ENCODE results near the gene CNGB1. TPM values are rescaled to one million over a fixed set of nuclear protein-coding genes. Genes with fewer than 3 reads are reported as not detected.

The CNGB1 gene
- total and polyA plus RNA-seq, 2 of the 13 experiments (the other 11 are each of a cell fraction or from before 2014, with no cell fraction given): 0.02 to 0.15 TPM

GRCh38 chr16:58000706-58001676 is 30.1 kb upstream of the CNGB1 start, which contains the start of gene USB1 (continued):
- TF ChIP-seq RERE (CRISPR knock-in tag; IDR thresholded peaks at IDR 0.05; ENCODE audit: low read depth) (0 out of 2 replicates have a peak, but pooled peaks have one; percentile 26), AKNA (CRISPR knock-in tag; IDR thresholded peaks at IDR 0.05; ENCODE audit: borderline replicate concordance) (0 out of 2 replicates have a peak, but pooled peaks have one; percentile 10), IRX3 (CRISPR knock-in tag; IDR thresholded peaks at IDR 0.05; ENCODE audit: borderline replicate concordance, low read depth) (no peak), ZNF670 (CRISPR knock-in tag; IDR thresholded peaks at IDR 0.05; ENCODE audit: borderline replicate concordance) (peak; percentile 80; the same call in 1 of the 2 replicates), ZNF615 (CRISPR knock-in tag; IDR thresholded peaks at IDR 0.05; ENCODE audit: borderline replicate concordance) (no peak), ZNF121 (CRISPR knock-in tag; IDR thresholded peaks at IDR 0.05) (peak; percentile 74; the same call in 1 of the 2 replicates), STAG1 (CRISPR knock-in tag; IDR thresholded peaks at IDR 0.05) (peak; percentile 75), TBX2 (CRISPR knock-in tag; IDR thresholded peaks at IDR 0.05; ENCODE audit: borderline replicate concordance) (peak; percentile 55; the same call in 1 of the 2 replicates), TMF1 (CRISPR knock-in tag; IDR thresholded peaks at IDR 0.05; ENCODE audit: low read depth) (no peak), MIXL1 (CRISPR knock-in tag; IDR thresholded peaks at IDR 0.05) (0 out of 2 replicates have a peak, but pooled peaks have one; percentile 7), ZNF333 (CRISPR knock-in tag; IDR thresholded peaks at IDR 0.05; ENCODE audit: borderline replicate concordance) (no peak)
- TF ChIP-seq, protein P1, sequence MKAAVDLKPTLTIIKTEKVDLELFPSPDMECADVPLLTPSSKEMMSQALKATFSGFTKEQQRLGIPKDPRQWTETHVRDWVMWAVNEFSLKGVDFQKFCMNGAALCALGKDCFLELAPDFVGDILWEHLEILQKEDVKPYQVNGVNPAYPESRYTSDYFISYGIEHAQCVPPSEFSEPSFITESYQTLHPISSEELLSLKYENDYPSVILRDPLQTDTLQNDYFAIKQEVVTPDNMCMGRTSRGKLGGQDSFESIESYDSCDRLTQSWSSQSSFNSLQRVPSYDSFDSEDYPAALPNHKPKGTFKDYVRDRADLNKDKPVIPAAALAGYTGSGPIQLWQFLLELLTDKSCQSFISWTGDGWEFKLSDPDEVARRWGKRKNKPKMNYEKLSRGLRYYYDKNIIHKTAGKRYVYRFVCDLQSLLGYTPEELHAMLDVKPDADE (CRISPR knock-in tag; IDR thresholded peaks at IDR 0.05): no peak
- TF ChIP-seq, protein P2, sequence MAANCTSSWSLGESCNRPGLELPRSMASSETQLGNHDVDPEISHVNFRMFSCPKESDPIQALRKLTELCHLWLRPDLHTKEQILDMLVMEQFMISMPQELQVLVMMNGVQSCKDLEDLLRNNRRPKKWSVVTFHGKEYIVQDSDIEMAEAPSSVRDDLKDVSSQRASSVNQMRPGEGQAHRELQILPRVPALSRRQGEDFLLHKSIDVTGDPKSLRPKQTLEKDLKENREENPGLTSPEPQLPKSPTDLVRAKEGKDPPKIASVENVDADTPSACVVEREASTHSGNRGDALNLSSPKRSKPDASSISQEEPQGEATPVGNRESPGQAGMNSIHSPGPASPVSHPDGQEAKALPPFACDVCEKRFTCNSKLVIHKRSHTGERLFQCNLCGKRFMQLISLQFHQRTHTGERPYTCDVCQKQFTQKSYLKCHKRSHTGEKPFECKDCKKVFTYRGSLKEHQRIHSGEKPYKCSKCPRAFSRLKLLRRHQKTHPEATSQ (CRISPR knock-in tag; IDR thresholded peaks at IDR 0.05; ENCODE audit: borderline replicate concordance): peak; percentile 41; the same call in 1 of the 2 replicates

Data from HepG2 (cell line).